Keratinocyte (primary cell): Measurements from ENCODE around the gene SAMD13. TPM values are rescaled to one million over a fixed set of nuclear protein-coding genes. Genes with fewer than 3 reads are reported as not detected.

Source experiments
- DNase-seq: peaks from one replicate; pipeline ENCODE4 v3.0.0-alpha.2; 2011; ENCODE audit warnings: low read depth, missing footprints, low spot score
- FAIRE-seq: peaks from 2 replicates; lab custom pipeline; 2011; peaks lifted over from hg19 to GRCh38; lab: Jason Lieb, UNC
- H2AFZ ChIP-seq: 2 replicates; pipeline ENCODE4 v1.6.0; 2012; ENCODE audit warnings: low read length, control low read depth, inconsistent platforms; ENCODE audit not compliant: control insufficient read depth
- H3K27ac ChIP-seq: 2 replicates; pipeline ENCODE4 v1.5.1; 2011; ENCODE audit warnings: low read length; ENCODE audit not compliant: control insufficient read depth, insufficient read depth
- H3K27me3 ChIP-seq: 3 replicates; pipeline ENCODE4 v1.6.0; 2011; ENCODE audit warnings: low read length; ENCODE audit not compliant: control insufficient read depth, insufficient read depth; ENCODE audit errors: extremely low read depth
- H3K36me3 ChIP-seq, 2 experiments: 2 replicates in 1 of 2; 3 replicates in 1 of 2; pipeline ENCODE4 v1.5.1; 2011; ENCODE audit warnings: low read length in 2 of 2, mild to moderate bottlenecking in 1 of 2; ENCODE audit not compliant: control insufficient read depth in 2 of 2, insufficient read depth in 2 of 2; ENCODE audit errors: extremely low read depth in 1 of 2
- H3K4me1 ChIP-seq: 3 replicates; pipeline ENCODE4 v1.5.1; 2011; ENCODE audit warnings: low read length; ENCODE audit not compliant: control insufficient read depth, insufficient read depth; ENCODE audit errors: extremely low read depth
- H3K4me2 ChIP-seq: 3 replicates; pipeline ENCODE4 v1.6.0; 2011; ENCODE audit warnings: low read depth, low read length; ENCODE audit not compliant: control insufficient read depth, insufficient read depth; ENCODE audit errors: extremely low read depth
- H3K4me3 ChIP-seq, 3 experiments: fragments of 200-600 bp in 1 of 3; sonication (generic) in 1 of 3; 2 replicates in 2 of 3; 3 replicates in 1 of 3; pipeline ENCODE4 v1.5.1; 2011 to 2016; ENCODE audit warnings: low read length in 3 of 3, mild to moderate bottlenecking in 3 of 3, control low read depth in 2 of 3, inconsistent platforms in 1 of 3, low read depth in 1 of 3, mixed read lengths in 1 of 3, mixed run types in 1 of 3, moderate library complexity in 1 of 3; ENCODE audit not compliant: control insufficient read depth in 2 of 3, insufficient read depth in 2 of 3; ENCODE audit errors: extremely low read depth in 1 of 3
- H3K79me2 ChIP-seq: 2 replicates; pipeline ENCODE4 v1.6.0; 2012; ENCODE audit warnings: low read length; ENCODE audit not compliant: control insufficient read depth, insufficient read depth
- H3K9ac ChIP-seq: 3 replicates; pipeline ENCODE4 v1.6.0; 2011; ENCODE audit warnings: low read length; ENCODE audit not compliant: control insufficient read depth, insufficient read depth; ENCODE audit errors: extremely low read depth
- H3K9me1 ChIP-seq: 3 replicates; pipeline ENCODE4 v1.6.0; 2011; ENCODE audit warnings: low read length; ENCODE audit not compliant: control insufficient read depth, insufficient read depth; ENCODE audit errors: extremely low read depth
- H3K9me3 ChIP-seq: 2 replicates; pipeline ENCODE4 v1.5.1; 2012; ENCODE audit warnings: low read depth, low read length; ENCODE audit not compliant: control insufficient read depth
- H4K20me1 ChIP-seq: 3 replicates; pipeline ENCODE4 v1.6.0; 2011; ENCODE audit warnings: low read length; ENCODE audit not compliant: control insufficient read depth, insufficient read depth; ENCODE audit errors: extremely low read depth
- CTCF ChIP-seq, 3 experiments: IDR thresholded peaks in 1 of 3; conservative IDR thresholded peaks in 1 of 3; optimal IDR thresholded peaks in 1 of 3; 2 replicates in 2 of 3; 3 replicates in 1 of 3; pipeline versions ENCODE3 to v1.5.1; 2011; ENCODE audit warnings: low read length in 3 of 3, mild to moderate bottlenecking in 3 of 3, moderate library complexity in 2 of 3, control low read depth in 1 of 3, inconsistent platforms in 1 of 3; ENCODE audit not compliant: insufficient read depth in 2 of 3; ENCODE audit errors: extremely low read depth in 1 of 3
- EZH2 ChIP-seq: IDR thresholded peaks from one replicate; pipeline ENCODE4 v1.6.1; 2012; ENCODE audit warnings: inconsistent platforms, mild to moderate bottlenecking, low read length, moderate library complexity
- dilution Hi-C: fragments of 300-500 bp; cut with MboI; formaldehyde crosslinking; loops from one replicate; pipeline ENCODE4 v1.7.0; 2020; ENCODE audit warnings: low sequenced_read_pairs; ENCODE audit not compliant: extremely low pct_ligation_motif_present
- polyA plus RNA-seq, 5 experiments: library from polyadenylated mRNA; depleted of rRNA in 3 of 5; stranded (reverse) in 3 of 5; stranded (forward) in 1 of 5; unstranded in 1 of 5; fragments of >200 nt; gene quantifications; 1 replicate in 1 of 5; 2 replicates in 3 of 5; 3 replicates in 1 of 5; pipeline versions ENCODE4 v1.2.1 to v1.2.3, GENCODE V29; 2011 to 2012; ENCODE audit warnings: missing spikeins in 2 of 5, low read depth in 1 of 5, low replicate concordance in 1 of 5

Gene SAMD13
- polyA plus RNA-seq, 1 donor (not counting 4 experiments of a cell fraction or from before 2014, with no cell fraction given): 0.75 TPM

- Histone ChIP-seq H3K79me2 (no peaks in the 10 kb centered on the region), H3K9me1 (no peaks in the 10 kb centered on the region), H3K27ac (no peak overlapping the region), H3K9me3 (no peaks in the 10 kb centered on the region), H4K20me1 (no peaks in the 10 kb centered on the region), H3K9ac (no peak overlapping the region), H3K4me2 (no peak overlapping the region), H3K36me3 (no peaks in the 10 kb centered on the region), H3K27me3 (peaks cover 3% of the 10 kb centered on the region), H2AFZ (no peak overlapping the region), H3K4me1 (no peaks in the 10 kb centered on the region), H3K4me3 (no peak overlapping the region)
- dilution Hi-C loops: no loop called here
- DNase-seq (no peak), FAIRE-seq (no peak)
- TF ChIP-seq CTCF (optimal IDR thresholded peaks at IDR 0.05 in 1 of 3, IDR thresholded peaks at IDR 0.05 in 1 of 3, conservative IDR thresholded peaks at IDR 0.05 in 1 of 3; ENCODE audit: extremely low read depth in 1 of 3, insufficient read depth in 2 of 3, low read length in 3 of 3): no peak
- TF ChIP-seq EZH2: no peak
These were observed 40.5 kb upstream of the SAMD13 start for GRCh38 chr1:84260852-84261518.

- H3K9me1 ChIP-seq: no peaks in the 10 kb centered on the region
- DNase-seq (no peak), FAIRE-seq (no peak)
- no peak for TF ChIP-seq EZH2
- no peak for TF ChIP-seq CTCF (optimal IDR thresholded peaks at IDR 0.05 in 1 of 3, IDR thresholded peaks at IDR 0.05 in 1 of 3, conservative IDR thresholded peaks at IDR 0.05 in 1 of 3; ENCODE audit: extremely low read depth in 1 of 3, insufficient read depth in 2 of 3, low read length in 3 of 3)
- H3K4me3 ChIP-seq: no peak overlapping the region
- H3K9me3 ChIP-seq: no peaks in the 10 kb centered on the region
- no peak overlapping the region for H3K4me2 ChIP-seq
- no peaks in the 10 kb centered on the region for H3K4me1 ChIP-seq
- H3K27me3 ChIP-seq: no peaks in the 10 kb centered on the region
- dilution Hi-C loops: no loop called here
- no peaks in the 10 kb centered on the region for H3K36me3 ChIP-seq
- no peak overlapping the region for H3K27ac ChIP-seq
- H3K79me2 ChIP-seq: no peaks in the 10 kb centered on the region
- H4K20me1 ChIP-seq: no peaks in the 10 kb centered on the region
- no peak overlapping the region for H3K9ac ChIP-seq
- no peak overlapping the region for H2AFZ ChIP-seq
These were observed 36.5 kb upstream of the SAMD13 start for GRCh38 chr1:84264961-84265360.
